Naive B cell (primary cell): ENCODE data around the gene HOXD8. TPM values are rescaled to one million over a fixed set of nuclear protein-coding genes. Genes with fewer than 3 reads are reported as not detected.

Source experiments
- ATAC-seq, 2 donors: fragments of 150-1000 bp; cut with Tn5 transposase; 2 replicates each; pipeline ENCODE4 v1.10.0; 2021; ENCODE audit warnings: low read depth in 2 of 2, mild to moderate bottlenecking in 2 of 2, moderate library complexity in 2 of 2
- DNase-seq: peaks from one replicate; pipeline ENCODE4 v3.0.0; 2022
- H3K27ac Mint-ChIP-seq, 6 donors: one replicate each; pipeline ENCODE4 v1.8.0; 2020 to 2022; ENCODE audit warnings: mild to moderate bottlenecking in 6 of 6, mixed read lengths in 6 of 6, moderate library complexity in 5 of 6, inconsistent platforms in 2 of 6
- H3K27me3 Mint-ChIP-seq, 3 donors: one replicate each; pipeline ENCODE4 v1.8.0; 2021 to 2022; ENCODE audit warnings: mixed read lengths in 3 of 3, mild to moderate bottlenecking in 1 of 3
- H3K36me3 Mint-ChIP-seq, 2 donors: one replicate each; pipeline ENCODE4 v1.8.0; 2020 to 2022; ENCODE audit warnings: mixed read lengths in 2 of 2, inconsistent platforms in 1 of 2, mild to moderate bottlenecking in 1 of 2
- H3K4me1 Mint-ChIP-seq, 3 donors: one replicate each; pipeline ENCODE4 v1.8.0; 2020 to 2022; ENCODE audit warnings: mixed read lengths in 3 of 3, inconsistent platforms in 1 of 3, mild to moderate bottlenecking in 1 of 3, moderate library complexity in 1 of 3
- H3K4me3 Mint-ChIP-seq, 8 donors: one replicate each; pipeline ENCODE4 v1.8.0; 2020 to 2022; ENCODE audit warnings: mild to moderate bottlenecking in 8 of 8, mixed read lengths in 8 of 8, moderate library complexity in 8 of 8, inconsistent platforms in 2 of 8
- H3K9me3 Mint-ChIP-seq, 7 donors: one replicate each; pipeline ENCODE4 v1.8.0; 2020 to 2022; ENCODE audit warnings: mixed read lengths in 7 of 7, mild to moderate bottlenecking in 5 of 7, inconsistent platforms in 2 of 7, moderate library complexity in 1 of 7
- polyA plus RNA-seq, 6 donors: library from polyadenylated mRNA; unstranded; fragments of 300-500 nt; fragmentation: Illumina TruSeq; gene quantifications; one replicate each; pipeline ENCODE4 v1.2.3, GENCODE V29; 2021; ENCODE audit warnings: low read depth in 6 of 6

Gene HOXD8
- polyA plus RNA-seq, 6 donors from 2014 or later: not detected

DNA sequence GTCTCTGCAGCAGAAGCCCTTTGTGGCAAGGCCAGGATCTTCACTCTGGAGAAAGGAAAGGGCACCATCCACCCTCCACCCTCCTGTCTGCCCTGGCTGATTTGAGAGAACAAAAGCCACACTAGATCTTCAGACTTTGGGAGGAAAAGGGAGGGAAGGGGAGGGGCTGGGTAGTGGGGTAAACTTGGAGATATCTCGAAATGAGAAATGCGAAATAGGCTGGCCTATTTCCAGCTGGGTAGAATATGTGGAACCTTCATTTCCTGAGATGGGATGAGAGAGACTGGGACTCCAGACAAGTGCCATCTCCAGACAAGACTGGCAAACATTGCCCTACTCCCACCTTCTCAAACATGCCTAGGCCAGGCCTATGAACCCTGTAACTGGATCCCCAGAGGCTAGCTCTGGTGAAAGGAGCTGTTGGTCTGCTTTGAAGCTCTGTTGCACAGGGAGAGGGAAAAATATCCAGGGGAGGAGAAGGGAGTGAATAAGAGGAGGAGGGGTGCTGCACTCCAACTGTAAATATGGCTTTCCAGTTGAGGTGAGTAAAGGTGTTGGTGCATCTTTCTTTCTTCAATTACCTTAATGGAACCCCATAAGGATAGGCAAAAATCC, 28.2 kb upstream of the HOXD8 start:
- H3K4me3 Mint-ChIP-seq: peak overlapping the region in 1 of 8 donors; percentile 57
- DNase-seq (no peak), ATAC-seq (no peak)
- peak overlapping the region in 2 of 6 donors; percentile 41 to 66 for H3K27ac Mint-ChIP-seq
- peaks cover 0 to 14% of the 10 kb centered on the region in 2 donors for H3K36me3 Mint-ChIP-seq
- peaks cover 0 to 17% (median 8%) of the 10 kb centered on the region in 7 donors for H3K9me3 Mint-ChIP-seq
- peaks cover 72 to 97% (median 93%) of the 10 kb centered on the region in 3 donors for H3K27me3 Mint-ChIP-seq
- peaks cover 28 to 38% (median 37%) of the 10 kb centered on the region in 3 donors for H3K4me1 Mint-ChIP-seq

DNA sequence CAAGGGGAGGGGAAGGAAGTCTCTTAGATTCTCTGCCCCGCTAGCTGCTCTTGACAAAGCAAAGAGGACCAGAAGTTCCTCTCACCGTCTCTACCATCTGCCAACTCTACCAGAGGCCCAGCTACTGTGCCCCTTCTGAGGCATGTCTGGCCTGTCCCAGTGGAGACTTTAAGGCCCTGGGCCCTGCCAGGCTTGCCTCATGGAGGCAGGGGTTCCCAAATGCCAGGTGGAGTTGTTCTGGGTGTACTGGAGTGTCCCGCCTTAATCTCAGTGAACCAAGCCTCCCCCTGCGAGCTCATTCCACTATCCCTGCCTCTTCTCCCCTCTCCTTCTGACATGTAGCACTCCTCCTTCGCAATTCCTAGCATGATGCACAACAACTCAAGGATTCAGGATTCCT, 27.7 kb upstream of the HOXD8 start:
- peak overlapping the region in 1 of 6 donors; percentile 88 for H3K27ac Mint-ChIP-seq
- no peak for DNase-seq
- peaks cover 69 to 95% (median 92%) of the 10 kb centered on the region in 3 donors for H3K27me3 Mint-ChIP-seq

DNA sequence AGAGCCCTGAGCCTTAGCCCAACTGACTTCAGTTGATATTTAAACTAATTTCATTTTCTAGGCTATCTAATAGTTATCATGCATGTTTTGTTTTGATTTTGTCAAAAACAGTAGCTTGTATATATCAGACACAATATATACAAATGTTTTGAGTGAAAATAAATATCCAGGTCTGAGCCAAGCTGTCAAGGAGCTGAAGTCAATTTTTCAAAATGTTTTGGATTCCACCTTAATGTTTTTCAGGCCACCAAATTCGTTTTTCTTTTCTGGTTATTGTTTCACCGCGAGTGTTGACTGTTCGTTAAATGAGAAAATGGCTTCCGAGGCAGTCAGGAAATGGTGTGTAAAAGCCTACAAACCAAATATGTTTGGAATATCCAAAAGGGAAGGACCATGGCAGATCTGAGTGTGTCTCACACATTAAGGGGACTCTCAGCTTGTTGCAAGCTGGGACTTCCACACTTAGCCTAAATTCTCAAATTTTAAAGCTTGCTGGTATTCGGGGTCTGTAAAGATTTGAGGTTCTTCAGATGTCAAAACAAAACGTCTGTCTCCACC, 27.1 kb upstream of the HOXD8 start:
- peak overlapping the region in 1 of 6 donors; percentile 88 for H3K27ac Mint-ChIP-seq

More for the DNA sequence above, 27.7 kb upstream of the HOXD8 start:
- no peak for ATAC-seq
- peaks cover 26 to 37% (median 34%) of the 10 kb centered on the region in 3 donors for H3K4me1 Mint-ChIP-seq
- peaks cover 0 to 17% of the 10 kb centered on the region in 2 donors for H3K36me3 Mint-ChIP-seq
- peaks cover 0 to 18% (median 8%) of the 10 kb centered on the region in 7 donors for H3K9me3 Mint-ChIP-seq
- peak overlapping the region in 1 of 8 donors; percentile 57 for H3K4me3 Mint-ChIP-seq

DNA sequence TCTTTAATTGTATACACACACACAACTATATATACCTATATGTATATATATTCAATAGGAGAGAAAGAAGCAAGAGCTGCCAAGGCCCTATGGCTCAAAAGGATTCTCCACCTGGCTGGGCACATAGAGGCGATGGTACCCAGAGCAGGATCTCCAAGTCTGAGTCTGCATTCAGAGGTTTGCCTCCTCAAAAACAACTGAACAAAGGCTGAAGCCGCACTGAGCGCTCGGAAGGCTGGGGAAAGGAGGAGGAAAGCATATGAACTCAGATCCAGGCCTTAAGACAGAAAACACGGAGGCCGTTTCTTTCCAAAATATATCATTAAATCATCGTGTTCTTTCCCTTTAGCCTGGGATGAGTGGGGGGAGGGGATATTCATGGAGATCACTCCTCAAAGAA, 26.3 kb upstream of the HOXD8 start:
- peaks cover 0 to 17% of the 10 kb centered on the region in 2 donors for H3K36me3 Mint-ChIP-seq
- H3K9me3 Mint-ChIP-seq: peaks cover 0 to 18% (median 6%) of the 10 kb centered on the region in 7 donors
- H3K4me3 Mint-ChIP-seq: peak overlapping the region in 1 of 8 donors; percentile 4
- H3K27me3 Mint-ChIP-seq: peaks cover 60 to 82% (median 79%) of the 10 kb centered on the region in 3 donors
- no peak for DNase-seq
- H3K4me1 Mint-ChIP-seq: peaks cover 16 to 24% (median 24%) of the 10 kb centered on the region in 3 donors
- ATAC-seq: no peak
- H3K27ac Mint-ChIP-seq: peak overlapping the region in 1 of 6 donors; percentile 44

More for the DNA sequence above, 27.1 kb upstream of the HOXD8 start:
- Mint-ChIP-seq H3K4me3 (peak overlapping the region in 1 of 8 donors; percentile 12), H3K27me3 (peaks cover 68 to 90% (median 87%) of the 10 kb centered on the region in 3 donors), H3K9me3 (peaks cover 0 to 18% (median 7%) of the 10 kb centered on the region in 7 donors), H3K36me3 (peaks cover 0 to 17% of the 10 kb centered on the region in 2 donors), H3K4me1 (peaks cover 22 to 32% (median 31%) of the 10 kb centered on the region in 3 donors)
- DNase-seq (no peak), ATAC-seq (no peak)

DNA sequence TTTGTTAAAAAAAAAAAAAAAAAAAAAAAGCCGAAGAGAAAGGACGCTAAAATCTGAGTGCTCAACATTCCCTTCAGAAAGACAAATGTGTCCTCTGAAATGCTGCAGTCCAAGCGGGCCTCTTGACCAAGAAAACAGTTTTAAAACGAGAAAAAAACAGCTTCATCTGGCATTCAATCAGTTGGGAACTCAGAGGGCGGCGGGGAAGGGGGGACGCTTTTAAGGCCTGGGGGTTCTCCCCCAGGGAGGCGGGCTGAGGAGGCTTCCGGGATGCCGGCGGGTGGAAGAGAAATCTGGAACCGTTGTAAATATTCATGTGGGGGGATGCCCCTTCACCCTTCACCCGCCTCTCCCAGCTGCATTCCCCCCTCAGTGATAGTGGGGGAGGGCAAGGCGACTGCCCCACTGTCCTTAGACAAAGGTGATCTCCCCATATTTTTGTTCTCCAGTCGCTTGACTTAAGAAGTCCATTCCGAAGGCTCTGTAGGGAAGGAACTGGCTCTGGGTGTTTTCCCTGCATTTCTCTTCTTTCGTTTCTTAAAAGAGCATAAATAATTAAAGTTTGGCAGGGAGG, 25.7 kb upstream of the HOXD8 start:
- ATAC-seq (no peak), DNase-seq (no peak)
- H3K27me3 Mint-ChIP-seq: peaks cover 63 to 83% (median 78%) of the 10 kb centered on the region in 3 donors
- peak overlapping the region in 3 of 6 donors; percentile 28 to 47 (median 36) for H3K27ac Mint-ChIP-seq
- H3K4me1 Mint-ChIP-seq: peaks cover 19 to 28% (median 24%) of the 10 kb centered on the region in 3 donors
- H3K36me3 Mint-ChIP-seq: peaks cover 0 to 17% of the 10 kb centered on the region in 2 donors
- H3K4me3 Mint-ChIP-seq: peak overlapping the region in 4 of 8 donors; percentile 15 to 54 (median 16)
- peaks cover 0 to 23% (median 6%) of the 10 kb centered on the region in 7 donors for H3K9me3 Mint-ChIP-seq

- peak overlapping the region in 3 of 6 donors; percentile 28 to 83 (median 56) for H3K27ac Mint-ChIP-seq
- DNase-seq: no peak
- peaks cover 66 to 83% (median 79%) of the 10 kb centered on the region in 3 donors for H3K27me3 Mint-ChIP-seq
- H3K4me1 Mint-ChIP-seq: peaks cover 21 to 33% (median 28%) of the 10 kb centered on the region in 3 donors
- no peak for ATAC-seq
- peaks cover 0 to 30% (median 7%) of the 10 kb centered on the region in 7 donors for H3K9me3 Mint-ChIP-seq
- peak overlapping the region in 3 of 8 donors; percentile 15 to 56 (median 16) for H3K4me3 Mint-ChIP-seq
- peaks cover 3 to 17% of the 10 kb centered on the region in 2 donors for H3K36me3 Mint-ChIP-seq
These were observed 25.0 kb upstream of the HOXD8 start for GRCh38 chr2:176104316-176105077.

DNA sequence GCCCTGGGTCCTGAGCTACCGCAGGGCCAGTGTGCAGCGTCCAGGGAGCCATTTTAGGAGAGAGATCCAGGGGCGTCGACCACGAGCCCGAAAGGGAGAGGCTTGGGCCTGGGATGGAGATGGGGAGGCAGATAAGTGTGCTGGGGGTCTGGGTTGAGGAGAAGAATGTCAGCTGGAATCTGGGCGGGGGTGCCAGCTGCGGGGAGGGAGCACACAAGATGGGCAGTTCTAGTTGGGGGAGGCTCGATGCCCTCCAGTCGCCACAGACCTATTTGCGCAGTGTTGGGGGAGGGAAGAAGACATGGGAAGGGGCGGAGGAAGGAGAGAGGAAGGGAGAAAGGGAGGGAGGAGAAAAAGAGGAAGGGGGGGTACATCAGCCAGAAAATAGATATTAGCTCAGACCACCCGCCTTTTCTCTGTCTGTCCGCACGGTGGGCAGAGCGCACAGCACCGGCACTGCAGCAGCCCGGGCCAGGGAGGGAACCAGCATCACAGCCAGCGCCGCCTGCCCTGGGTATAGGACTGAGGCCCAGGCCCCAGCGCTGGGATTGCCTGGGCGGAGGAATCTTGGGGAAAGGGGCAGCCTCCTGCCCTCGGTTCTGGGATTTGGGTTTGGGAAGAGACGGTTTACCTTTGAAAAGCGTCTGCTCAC, 24.3 kb upstream of the HOXD8 start:
- DNase-seq (no peak), ATAC-seq (no peak)
- H3K27me3 Mint-ChIP-seq: peaks cover 72 to 84% (median 82%) of the 10 kb centered on the region in 3 donors
- H3K27ac Mint-ChIP-seq: peak overlapping the region in 1 of 6 donors; percentile 83
- H3K4me1 Mint-ChIP-seq: peaks cover 21 to 33% (median 28%) of the 10 kb centered on the region in 3 donors
- peaks cover 0 to 32% (median 11%) of the 10 kb centered on the region in 7 donors for H3K9me3 Mint-ChIP-seq
- H3K4me3 Mint-ChIP-seq: peak overlapping the region in 4 of 8 donors; percentile 15 to 80 (median 42)
- H3K36me3 Mint-ChIP-seq: peaks cover 5 to 17% of the 10 kb centered on the region in 2 donors

GRCh38 chr2:176105730-176106580, 23.6 kb upstream of the HOXD8 start:
- Mint-ChIP-seq H3K9me3 (peaks cover 0 to 38% (median 11%) of the 10 kb centered on the region in 7 donors), H3K4me3 (peak overlapping the region; percentile 62 to 91 (median 80)), H3K27me3 (peaks cover 76 to 84% (median 76%) of the 10 kb centered on the region in 3 donors), H3K4me1 (peaks cover 21 to 33% (median 27%) of the 10 kb centered on the region in 3 donors), H3K36me3 (peaks cover 5 to 17% of the 10 kb centered on the region in 2 donors), H3K27ac (peak overlapping the region in 5 of 6 donors; percentile 53 to 95 (median 83))
- ATAC-seq: no peak
- DNase-seq: no peak

DNA sequence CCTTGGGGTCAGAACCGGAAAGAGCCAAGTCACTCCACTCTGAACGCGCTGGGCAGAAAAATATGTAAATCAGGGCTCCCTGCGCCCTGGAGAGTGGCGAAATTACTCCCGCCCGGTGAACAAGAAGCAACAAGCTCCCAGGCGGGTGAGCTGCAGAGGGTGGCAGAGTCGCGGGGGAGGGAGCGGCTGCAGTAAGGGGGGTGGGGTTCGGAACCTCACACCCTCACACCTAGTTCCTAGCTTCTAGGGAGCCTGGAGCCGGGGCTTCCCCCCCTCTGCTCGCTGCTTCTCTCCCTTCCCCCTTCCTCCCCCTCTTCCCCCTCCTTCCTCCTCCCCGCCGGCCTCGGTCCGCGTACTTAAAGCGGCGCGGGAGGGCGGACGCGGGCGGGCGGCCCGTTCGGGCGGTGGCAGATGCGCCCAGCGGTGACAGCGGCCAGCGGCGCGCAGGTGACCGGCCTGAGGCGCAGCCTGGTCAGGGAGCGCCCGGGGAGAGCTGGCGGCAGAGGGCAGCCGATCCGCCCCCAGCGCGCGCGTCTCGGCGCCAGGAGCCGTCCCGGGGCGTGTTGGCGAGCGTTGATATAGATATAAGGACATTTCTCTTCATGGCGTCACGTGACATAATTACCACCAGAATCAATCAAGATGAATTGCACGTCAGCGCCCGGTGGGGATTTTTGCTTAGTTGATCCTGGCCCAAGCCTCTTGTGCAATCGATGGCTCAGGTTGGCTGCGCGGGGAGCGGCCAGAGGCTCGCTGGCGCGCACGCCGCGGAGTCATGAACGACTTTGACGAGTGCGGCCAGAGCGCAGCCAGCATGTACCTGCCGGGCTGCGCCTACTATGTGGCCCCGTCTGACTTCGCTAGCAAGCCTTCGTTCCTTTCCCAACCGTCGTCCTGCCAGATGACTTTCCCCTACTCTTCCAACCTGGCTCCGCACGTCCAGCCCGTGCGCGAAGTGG, 22.6 kb upstream of the HOXD8 start, which contains the start of gene HOXD11:
Gene HOXD11, plus strand, starts transcription at position 700 of the 959 bp plus-strand sequence. Its CDS starts 76 bp downstream, at position 776.
- peaks cover 21 to 33% (median 31%) of the 10 kb centered on the region in 3 donors for H3K4me1 Mint-ChIP-seq
- DNase-seq (no peak), ATAC-seq (peak; percentile 25 to 32)

DNA sequence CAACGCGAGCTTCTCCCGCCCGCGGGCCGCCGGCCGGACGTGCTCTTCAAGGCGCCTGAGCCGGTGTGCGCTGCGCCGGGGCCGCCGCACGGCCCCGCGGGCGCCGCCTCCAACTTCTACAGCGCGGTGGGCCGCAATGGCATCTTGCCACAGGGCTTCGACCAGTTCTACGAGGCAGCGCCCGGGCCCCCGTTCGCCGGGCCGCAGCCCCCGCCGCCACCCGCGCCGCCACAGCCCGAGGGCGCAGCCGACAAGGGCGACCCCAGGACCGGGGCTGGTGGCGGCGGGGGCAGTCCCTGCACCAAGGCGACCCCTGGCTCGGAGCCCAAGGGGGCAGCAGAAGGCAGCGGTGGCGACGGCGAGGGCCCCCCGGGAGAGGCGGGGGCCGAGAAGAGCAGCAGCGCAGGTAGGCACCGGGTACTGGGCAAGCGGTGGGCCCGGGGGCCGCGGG, 21.7 kb upstream of the HOXD8 start:
- peaks cover 5 to 10% of the 10 kb centered on the region in 2 donors for H3K36me3 Mint-ChIP-seq
- DNase-seq: no peak
- peaks cover 73 to 84% (median 76%) of the 10 kb centered on the region in 3 donors for H3K27me3 Mint-ChIP-seq
- peaks cover 0 to 41% (median 12%) of the 10 kb centered on the region in 7 donors for H3K9me3 Mint-ChIP-seq
- peaks cover 21 to 33% (median 31%) of the 10 kb centered on the region in 3 donors for H3K4me1 Mint-ChIP-seq
- peak overlapping the region in 1 of 8 donors; percentile 54 for H3K4me3 Mint-ChIP-seq
- H3K27ac Mint-ChIP-seq: no peak overlapping the region
- ATAC-seq: no peak

More for the DNA sequence above, 22.6 kb upstream of the HOXD8 start, which contains the start of gene HOXD11:
- Mint-ChIP-seq H3K27me3 (peaks cover 76 to 84% (median 80%) of the 10 kb centered on the region in 3 donors), H3K27ac (peak within 1 kb of the TSS in 5 of 6 donors; percentile 53 to 95 (median 87)), H3K9me3 (peaks cover 0 to 42% (median 11%) of the 10 kb centered on the region in 7 donors), H3K36me3 (peaks cover 5 to 15% of the 10 kb centered on the region in 2 donors), H3K4me3 (peak within 1 kb of the TSS; percentile 62 to 91 (median 80))
